VCaP (cell line): ENCODE measurements around the gene SELENOO.

Experiments used
- H3K27ac ChIP-seq: fragments of 450-650 bp; 2 replicates; pipeline ENCODE4 v1.5.1; 2017
- TF ChIP-seq, protein P1 (sequence below): fragments of 450-650 bp; conservative IDR thresholded peaks from 2 replicates; pipeline ENCODE4 v1.5.1; 2017; ENCODE audit warnings: mild to moderate bottlenecking, moderate library complexity

The SELENOO gene

DNA sequence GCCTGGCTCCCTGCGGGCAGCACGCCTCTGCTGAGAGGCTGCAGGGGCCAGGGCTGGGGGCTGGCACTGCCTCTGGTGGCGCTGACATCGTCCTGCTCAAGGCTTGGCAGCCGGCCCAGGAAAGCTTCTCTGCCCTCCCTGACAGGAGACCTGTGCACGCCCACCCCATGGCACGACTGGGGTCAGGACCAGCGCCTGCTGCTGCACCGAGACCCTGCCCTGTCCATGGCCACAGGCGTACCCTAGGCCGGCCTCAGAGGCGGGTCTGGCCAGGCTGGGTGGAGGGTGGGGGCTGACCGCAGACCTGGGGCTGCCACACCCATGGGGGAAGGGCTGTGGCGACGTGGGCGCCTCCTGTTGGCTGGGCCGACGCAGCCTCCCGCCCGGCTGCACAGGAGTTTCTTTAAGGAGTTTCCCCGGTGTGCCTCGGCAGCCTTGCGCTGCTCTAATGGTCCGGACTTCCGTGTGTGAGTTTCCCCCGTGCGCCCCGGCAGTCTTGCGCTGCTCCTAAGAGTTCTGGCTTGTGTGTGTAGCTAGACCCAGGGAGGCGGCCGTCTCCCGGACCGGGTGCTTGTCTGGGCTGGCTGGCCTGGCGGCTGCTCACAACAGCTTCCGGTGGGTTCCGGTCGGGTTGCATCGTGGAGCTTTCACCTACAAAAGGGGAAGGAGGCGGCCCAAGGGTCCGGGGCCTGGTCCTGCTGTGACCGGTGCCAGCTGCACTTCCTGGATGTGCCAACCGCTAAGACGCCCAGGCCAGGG is 10.4 kb upstream of the SELENOO start:
- TF ChIP-seq, protein P1, sequence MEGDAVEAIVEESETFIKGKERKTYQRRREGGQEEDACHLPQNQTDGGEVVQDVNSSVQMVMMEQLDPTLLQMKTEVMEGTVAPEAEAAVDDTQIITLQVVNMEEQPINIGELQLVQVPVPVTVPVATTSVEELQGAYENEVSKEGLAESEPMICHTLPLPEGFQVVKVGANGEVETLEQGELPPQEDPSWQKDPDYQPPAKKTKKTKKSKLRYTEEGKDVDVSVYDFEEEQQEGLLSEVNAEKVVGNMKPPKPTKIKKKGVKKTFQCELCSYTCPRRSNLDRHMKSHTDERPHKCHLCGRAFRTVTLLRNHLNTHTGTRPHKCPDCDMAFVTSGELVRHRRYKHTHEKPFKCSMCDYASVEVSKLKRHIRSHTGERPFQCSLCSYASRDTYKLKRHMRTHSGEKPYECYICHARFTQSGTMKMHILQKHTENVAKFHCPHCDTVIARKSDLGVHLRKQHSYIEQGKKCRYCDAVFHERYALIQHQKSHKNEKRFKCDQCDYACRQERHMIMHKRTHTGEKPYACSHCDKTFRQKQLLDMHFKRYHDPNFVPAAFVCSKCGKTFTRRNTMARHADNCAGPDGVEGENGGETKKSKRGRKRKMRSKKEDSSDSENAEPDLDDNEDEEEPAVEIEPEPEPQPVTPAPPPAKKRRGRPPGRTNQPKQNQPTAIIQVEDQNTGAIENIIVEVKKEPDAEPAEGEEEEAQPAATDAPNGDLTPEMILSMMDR: peak; percentile 30; the same call in 1 of the 2 replicates
- peak overlapping the region; percentile 55 for H3K27ac ChIP-seq

DNA sequence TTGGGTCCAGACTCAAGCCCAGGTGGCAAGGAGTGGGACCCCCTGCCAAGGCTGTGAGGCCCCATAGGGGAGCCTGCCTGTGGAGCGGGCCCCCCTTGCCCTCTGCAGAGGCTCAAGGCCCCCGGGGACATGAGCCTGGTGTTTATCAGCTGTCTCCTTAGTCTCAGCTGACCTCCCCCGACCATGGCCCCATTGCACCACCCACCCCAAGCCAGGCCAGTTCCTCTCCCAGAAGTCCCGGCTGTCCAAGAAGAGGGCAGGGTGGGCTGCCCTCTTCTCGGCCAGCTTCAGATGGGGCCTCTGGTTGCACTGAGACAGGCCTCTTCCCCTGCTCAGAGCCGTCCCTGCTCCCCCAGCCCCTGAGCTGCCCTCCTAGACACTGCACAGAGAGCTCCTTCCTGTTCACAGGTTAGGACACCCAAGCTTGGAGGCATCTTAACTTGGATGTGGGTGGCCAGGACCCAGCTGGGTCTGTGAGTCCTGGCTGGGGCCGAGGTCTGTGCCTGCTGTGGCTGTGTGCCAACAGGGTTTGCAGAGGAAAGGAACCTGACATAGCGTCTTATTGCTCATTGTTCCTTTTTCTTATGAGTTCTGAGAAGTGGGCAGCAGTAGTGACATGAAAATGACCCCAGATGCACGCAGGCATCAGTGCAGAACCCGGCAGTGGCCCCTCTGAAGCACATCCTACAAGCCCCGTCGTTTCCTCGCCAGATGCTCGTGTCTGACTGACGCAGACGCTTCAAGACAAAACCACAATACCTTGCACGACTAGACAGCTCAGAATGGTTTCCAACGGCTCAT is 9.7 kb upstream of the SELENOO start:
- H3K27ac ChIP-seq: peak overlapping the region; percentile 55
- TF ChIP-seq, protein P1: no peak

DNA sequence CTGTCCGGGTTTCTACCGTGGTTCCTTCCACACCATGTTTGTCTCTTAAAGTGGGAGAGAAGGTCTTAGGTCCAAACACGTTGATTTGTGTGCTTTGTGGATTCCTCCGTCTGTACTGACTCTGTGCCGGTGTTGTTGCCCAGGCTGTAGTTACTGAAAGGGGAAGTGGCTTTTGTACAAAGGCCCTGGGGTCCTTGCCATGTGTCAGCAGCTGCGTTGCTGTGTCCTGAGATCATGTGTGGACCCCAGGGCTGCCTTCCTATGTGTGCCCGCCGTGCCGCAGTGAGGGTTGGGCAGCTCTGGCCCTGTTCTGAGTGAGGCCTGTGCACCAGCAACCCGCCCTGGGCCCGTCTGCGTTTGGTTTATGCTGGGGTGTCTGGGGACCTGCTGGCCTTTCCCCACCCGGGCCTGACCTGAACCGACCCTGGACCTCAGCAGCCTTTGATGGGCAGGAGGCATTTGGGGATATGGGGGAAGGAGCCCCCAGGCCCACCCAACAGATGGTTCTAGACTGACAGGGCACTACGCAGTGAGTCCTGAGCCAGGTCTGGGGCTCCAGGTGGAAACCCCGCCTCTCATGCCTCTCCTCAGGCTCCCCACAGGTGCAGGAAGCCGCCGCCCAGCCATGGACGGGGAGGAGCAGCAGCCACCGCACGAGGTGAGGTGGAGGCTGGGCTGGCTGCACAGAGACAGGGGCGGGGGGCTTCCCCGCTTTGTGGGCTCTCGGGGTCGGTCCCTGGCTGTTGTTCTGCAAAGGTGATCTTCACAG is 8.2 kb upstream of the SELENOO start:
- H3K27ac ChIP-seq: no peak overlapping the region
- TF ChIP-seq, protein P1: no peak

DNA sequence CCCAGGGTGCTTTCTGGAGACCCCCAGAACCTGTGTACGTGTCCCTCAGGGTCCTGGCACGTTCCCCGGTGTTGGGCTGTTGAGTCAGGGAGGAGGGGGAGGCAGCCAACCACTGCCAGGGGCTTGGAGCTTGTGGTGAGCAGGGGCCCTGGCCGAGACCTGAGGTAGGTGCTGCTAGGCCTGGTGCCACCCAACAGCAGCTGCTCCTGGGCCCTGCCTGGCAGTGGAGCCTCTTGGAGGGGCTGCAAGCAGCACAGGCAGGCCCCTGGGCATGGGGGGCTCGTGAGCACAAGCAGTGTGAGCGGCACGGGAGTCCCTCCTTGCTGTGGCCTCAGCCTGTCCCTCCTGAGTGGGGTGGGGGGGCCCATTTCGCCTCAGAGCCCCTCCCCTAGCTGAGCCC is 7.2 kb upstream of the SELENOO start:
- H3K27ac ChIP-seq: no peak overlapping the region
- TF ChIP-seq, protein P1: no peak

DNA sequence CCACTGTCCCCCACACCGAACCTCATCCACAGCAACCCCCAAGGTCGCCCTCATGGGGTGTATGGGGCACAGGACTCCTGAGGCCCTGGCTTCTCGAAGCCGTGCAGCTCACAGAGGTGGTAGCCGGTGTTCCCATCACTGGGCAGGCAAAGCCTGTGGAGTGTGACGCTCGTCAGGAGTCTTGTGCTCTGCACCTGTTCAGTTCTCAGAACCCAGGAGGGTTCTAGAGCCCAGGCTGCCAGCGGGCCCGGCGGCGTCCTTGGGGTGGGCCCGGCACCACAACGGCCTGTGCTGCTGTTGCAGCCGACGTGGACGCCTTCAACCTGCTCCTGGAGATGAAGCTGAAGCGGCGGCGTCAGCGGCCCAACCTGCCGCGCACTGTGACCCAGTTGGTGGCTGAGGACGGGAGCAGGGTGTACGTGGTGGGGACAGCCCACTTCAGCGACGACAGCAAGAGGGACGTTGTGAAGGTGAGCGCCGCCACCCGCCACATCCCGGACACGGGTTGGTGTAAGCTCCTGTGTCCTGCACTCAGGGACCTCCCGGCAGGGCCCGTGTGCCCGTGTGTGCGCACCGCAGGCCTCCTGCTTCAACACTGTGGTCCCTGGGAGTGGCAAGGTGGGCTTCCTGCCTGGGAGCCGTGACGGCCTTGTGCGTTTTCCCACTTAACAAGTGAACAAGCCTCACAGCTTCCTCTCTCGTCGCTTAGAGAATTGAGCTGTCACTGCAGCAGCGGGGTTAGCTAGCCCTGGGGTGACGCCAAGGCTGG is 6.6 kb upstream of the SELENOO start:
- no peak overlapping the region for H3K27ac ChIP-seq
- TF ChIP-seq, protein P1: no peak

DNA sequence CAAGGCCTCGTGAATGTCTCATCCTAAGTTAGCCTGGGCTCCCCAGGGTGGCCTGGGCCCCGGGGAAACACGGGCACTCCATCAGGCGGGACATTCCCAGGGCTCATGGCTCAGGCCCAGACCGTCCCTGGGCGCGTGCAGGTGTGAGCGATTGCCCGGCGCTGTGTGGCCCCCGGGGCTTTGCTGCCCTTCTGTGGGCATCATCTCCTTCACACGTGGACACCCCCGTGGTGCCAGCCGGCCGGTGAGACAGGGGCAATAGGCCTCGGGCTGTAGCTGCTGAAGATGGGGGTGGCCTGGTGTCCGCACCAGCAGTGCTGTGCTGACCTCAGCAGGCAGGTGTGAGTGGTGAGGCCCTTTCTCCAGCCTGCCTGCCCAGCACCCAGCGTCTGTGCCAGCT is 4.6 kb upstream of the SELENOO start:
- no peak overlapping the region for H3K27ac ChIP-seq
- TF ChIP-seq, protein P1: no peak
